GM21526 (cell line): Measurements from ENCODE around the gene IFNGR2.
A peak's percentile ranks its signal among the peaks of the same experiment; 100 is the strongest.
"Not testable (repeated sequence)": the region's sequence is repeated elsewhere in the genome, so short reads cannot be mapped to it uniquely, and the experiment has no call there.

ENCODE experiments used
- ATAC-seq: cut with Tn5 transposase; IDR thresholded peaks from one replicate; pipeline ENCODE4 v1.9.1; 2021; ENCODE audit warnings: moderate library complexity; ENCODE audit not compliant: unreplicated experiment, low FRiP score

Gene IFNGR2

DNA sequence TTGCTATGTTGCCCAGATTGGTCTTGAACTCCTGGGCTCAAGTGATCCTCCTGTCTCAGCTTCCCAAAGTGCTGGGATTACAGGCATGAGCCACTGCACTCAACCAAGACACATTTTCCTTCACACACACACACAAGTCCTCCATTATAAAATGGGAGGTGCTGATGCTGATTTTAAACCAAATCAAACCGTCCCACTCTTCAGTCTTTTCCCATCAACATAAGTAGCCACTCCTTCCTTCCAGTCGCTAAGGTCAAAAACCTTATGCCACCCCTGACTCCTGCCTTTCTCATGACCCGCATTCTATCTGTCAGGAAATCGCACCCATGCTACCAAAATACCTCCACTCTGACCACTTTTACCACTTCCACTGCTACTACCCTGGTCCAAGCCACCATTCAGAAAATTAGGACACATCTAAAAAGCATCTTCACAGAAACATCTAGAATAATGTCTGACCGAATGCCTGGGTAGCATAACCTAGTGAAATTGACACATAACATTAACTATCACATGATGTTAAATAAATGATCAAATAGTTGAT lies 28.0 kb upstream of the IFNGR2 start:
- ATAC-seq, result no peak

DNA sequence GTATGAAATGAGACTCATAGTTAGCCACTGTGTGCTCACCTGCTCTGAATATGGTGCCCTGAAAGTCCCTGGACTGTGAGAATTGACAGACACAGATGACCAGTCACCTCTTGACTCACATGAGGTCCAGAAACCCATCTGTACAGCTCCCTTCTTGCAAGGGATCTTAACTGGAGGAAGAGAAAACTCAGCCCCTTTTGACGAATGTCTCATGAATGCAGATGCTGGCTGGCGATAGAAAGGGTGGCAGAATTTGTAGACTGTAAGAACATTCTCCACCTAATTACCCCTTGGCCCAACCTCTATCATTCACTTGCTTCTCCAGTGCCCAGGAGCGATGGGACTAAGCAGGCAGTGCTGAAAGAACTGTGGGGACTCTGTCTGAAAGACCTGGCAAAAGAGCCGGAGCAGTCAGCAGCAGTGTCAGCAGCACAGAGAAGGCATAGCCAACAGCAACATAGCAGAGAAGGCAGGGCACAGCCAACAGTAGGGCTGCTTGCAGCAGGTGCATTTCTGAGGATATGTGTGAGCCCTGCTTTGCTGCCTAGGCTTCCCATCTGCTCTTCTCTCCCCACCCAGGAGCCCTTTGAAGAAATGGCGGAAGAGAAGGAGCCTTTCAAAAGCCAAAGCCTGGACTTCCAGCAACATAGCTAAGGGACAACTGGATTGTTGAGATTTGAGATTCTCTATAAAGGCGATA lies 25.8 kb upstream of the IFNGR2 start:
- ATAC-seq, result no peak

DNA sequence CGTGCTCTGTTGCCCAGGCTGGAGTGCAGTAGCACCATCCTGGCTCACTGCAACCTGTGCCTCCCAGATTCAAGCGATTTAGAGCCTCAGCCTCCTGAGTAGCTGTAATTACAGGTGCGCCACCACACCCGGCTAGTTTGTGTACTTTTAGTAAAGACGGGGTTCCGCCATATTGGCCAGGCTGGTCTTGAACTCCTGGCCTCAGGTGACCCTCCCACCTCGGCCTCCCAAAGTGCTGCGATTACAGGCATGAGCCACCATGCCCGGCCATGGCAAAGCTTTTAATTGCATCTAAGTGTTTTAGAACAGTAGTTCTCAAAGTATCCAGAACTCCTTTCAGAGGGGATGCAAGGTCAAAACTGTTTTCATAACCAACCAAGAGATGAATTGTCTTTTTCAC lies 25.1 kb upstream of the IFNGR2 start:
- no peak for ATAC-seq

DNA sequence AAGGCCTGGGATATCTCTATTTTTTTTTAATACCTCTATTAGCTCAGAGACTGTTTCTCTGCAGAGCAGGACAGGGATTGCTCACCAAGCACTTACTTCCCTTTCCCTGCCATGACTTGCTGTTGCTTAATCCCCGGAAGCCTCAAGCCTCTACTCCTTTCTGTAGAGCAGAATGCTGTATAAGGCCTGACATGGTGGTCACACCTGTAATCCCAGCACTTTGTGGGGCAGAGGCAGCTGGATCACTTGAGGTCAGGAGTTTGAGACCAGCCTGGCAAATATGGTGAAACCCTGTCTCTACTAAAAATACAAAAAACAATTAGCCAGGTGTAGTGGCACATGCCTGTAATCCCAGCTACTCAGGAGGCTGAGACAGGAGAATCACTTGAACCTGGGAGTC lies 23.3 kb upstream of the IFNGR2 start:
- ATAC-seq, result not testable (repeated sequence)

DNA sequence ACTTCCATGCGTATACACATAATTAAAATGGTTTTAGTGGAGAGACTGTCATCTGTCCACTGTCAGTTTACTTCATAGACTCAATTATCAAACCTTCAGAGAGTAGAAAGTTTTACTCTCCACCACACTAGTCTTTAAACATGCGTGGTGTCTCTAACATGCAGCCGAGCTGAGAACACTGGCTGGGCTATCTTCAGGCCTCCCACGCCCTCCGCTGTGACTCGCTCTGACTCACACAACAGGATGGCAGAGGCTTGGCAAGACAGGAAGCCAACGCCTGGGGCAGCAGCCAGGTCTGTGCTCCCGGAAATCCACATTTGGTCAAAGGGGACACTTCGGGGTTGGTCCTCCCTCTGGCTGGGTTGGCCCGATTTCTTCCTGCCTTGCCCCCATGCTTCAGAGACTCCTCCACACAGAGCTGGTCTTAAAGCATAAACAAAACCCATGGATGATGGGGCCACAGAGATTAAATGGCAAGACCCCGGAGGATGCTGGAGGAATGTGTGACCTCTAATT lies 22.7 kb upstream of the IFNGR2 start:
- ATAC-seq, result peak; percentile 48

DNA sequence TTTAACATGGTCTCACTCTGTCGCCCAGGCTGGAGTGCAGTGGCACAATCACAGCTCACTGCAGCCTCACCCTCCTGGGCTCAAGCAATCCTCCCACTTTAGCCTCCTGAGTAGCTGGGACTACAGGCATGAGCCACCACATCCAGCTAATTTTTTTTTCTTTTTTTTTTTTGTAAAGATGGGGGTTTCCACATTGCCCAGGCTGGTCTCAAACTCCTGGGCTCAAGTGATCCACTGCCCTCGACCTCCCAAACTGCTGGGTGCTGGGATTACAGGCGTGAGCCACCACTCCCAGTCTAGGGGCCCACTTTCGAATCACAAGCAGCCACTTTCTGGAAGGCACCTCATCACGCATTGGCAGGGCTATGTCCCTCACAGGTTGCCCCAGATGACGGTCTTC lies 21.8 kb upstream of the IFNGR2 start:
- not testable (repeated sequence) for ATAC-seq

DNA sequence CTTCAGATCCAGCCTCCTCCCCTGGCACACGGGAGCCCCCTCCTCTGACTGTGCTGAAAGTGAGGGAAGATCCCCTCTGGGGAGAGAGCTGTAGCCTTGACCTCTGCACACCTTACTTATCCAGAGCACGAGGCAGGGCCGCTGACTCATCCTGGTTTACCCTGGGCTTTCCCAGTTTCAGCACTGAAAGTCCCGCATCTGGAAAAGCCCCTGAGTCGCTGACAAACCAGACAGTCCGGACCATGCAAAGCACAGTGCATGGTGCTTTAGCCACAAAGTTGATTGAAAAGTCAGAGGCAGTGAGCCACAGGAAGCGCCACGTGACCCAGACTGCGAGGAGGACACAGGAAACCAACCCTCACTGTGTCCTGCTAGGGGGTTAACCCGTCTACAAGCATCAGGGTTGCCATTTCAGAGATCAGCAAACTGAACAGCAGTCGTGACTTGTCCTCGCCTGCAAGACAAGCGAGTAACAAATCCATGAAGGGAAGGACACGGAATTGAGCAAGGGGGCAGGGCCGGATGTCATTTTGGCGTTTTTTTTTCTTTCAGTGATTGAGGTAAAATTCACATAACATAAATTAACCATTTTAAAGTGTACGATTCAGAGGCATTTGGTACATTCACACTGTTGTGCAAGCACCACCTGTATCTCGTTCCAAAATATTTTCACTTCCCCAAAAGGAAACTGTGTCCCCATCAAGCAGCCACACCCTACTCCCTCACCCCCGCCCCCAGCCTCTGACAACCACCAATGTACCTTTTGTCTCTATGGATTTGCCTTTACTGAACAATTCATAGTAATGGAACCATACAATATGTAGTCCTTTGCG lies 19.9 kb upstream of the IFNGR2 start:
- ATAC-seq, result peak; percentile 63

DNA sequence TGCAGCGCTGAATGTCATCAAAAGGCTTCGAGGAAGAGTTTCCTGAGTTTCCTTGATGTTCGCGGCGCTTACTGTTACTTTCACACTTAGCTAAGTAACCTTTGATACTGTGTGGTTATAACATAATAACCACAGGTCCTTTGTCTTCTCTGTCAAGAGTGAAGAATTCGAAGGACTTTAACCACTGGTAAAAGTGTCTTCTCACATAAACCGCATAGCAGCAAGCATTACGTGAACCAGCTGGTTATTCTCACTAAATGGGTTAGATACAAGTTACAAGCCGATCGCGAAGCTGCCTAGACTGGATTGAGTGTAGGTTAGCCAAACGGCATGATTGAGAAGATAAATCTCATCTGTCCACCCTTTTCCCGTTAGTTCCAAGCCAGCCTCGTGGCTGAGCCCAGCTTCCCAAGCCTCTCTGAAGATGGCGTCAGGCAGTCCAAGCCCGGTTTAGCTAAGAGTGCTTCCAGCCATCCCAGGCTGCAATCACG lies 18.3 kb upstream of the IFNGR2 start:
- no peak for ATAC-seq

DNA sequence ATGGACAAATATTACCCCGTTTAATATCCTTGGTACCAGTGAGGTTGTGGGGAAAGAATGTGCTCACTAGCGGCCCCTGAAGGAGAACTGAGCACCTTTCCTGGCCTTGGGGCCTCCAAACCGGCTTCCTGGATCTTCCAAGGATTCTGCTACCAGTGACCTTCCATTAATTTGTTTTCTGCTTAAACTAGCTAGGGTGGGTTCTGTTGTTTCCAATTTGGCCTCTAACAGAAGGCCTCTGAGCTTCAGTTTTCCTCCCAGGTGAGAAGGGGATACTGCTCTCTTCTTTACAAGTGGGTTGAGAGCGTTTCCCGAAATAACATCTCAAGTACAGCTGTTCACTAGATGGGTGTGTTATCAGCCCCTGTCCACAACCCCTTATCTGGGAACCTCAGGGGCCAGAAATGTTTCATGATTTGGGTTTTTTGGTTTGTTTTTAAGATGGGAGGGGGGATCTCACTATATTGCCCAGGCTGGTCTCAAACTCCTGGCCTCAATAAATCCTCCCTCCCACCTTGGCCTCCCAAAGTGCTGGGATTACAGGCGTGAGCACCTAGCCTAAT lies 16.9 kb upstream of the IFNGR2 start:
- ATAC-seq, result no peak

DNA sequence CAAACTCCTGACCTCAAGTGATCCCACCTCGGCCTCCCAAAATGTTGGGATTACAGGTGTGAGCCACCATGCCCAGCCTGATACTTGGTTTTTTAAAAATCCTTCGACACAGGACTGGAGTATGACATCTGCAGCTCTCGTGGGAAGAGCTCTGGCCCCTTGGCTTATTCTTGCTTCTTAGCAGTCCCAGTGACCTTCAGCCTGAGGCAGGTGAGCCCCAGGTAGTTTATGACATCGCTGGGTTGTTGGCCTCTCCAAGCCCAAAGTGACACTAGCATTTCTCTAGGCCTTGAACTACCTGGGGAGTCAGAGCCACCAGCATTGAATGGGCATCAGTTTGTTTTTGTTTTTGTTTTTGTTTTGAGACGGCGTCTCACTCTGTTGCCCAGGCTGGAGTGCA lies 15.9 kb upstream of the IFNGR2 start:
- no peak for ATAC-seq

DNA sequence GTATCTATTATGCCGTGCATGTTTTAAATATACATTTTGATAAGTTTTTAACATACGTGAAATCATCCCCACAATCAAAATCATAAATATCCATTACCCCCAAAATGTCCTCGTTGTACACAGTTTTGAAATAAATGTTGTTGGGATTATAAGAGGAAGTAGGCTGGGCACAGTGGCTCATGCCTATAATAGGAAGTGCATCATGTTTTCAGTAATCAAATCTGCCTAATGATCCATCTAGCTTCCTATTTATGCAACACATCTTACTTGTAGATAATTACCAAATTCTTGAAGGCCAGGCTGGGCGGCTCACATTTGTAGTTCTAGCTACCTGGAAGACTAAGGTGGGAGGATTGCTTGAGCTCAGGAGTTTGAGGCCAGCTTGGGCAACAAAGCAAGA lies 15.0 kb upstream of the IFNGR2 start:
- ATAC-seq, result no peak

DNA sequence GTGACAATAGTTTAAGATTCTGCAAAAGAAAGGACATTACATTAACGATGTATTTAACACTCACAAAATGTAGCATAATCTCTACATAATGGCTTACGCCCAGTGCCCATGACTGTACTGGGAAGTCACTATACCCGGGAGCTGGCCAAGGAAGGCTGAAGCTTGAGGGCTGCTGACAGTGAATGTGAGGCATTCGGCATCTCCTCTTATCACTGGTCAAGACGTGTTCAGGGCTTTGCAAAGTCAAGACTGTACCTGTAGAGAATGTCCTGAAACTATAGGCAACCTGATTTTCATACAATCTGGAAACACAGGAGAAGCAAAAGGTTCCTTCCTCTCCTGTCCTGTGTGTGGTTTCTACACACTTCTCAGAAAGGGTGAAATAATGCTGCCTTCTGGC lies 12.7 kb upstream of the IFNGR2 start:
- ATAC-seq, result no peak

DNA sequence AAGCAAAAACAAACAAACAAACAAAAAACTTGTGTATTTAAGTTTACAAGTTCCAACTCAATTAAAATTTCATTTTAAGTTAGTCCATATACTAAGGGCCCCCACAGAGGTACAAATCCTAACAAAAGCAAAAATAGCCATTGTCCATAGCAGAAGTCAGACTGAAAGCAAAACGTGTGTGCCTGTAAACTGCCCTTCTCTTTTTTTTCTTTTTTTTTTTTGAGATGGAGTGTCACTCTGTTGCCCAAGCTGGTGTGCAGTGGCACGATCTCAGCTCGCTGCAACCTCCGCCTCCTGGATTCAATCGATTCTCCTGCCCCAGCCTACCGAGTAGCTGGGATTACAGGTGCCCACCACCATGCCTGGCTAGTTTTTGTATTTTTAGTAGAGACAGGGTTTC lies 11.6 kb upstream of the IFNGR2 start:
- ATAC-seq, result no peak

DNA sequence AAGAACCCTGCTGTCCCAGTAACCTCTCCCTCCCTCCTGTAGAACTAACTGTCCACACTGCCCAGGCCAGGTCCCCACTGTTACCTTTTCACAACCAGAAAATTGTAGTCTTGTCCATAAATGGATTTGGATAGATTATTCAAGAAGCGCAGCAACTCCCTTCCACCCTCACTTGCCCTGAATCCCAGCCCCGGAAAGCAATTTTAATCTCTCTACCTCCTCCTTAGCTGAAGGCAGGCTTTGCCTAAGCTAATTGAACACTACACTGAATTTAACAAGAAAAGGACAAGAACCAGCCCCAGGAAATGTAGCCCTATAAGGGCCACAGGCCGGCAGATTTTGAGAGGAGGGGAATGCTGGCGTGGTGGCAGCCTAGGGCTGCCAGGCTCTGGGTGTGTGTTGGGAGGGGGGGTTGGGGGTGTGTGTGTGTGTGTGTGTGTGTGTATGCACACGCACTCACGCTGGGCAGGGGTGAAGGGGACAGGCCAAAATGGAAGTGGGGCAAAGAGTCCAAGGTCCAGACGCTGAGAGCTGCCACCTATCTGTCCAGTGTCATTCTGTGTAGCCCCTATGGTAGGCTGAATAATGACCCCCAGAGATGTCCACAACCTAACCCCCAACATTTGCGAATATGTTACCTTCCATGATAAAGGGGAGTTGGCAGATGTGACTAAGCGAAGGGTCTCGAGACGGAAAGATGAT lies 10.8 kb upstream of the IFNGR2 start:
- no peak for ATAC-seq

DNA sequence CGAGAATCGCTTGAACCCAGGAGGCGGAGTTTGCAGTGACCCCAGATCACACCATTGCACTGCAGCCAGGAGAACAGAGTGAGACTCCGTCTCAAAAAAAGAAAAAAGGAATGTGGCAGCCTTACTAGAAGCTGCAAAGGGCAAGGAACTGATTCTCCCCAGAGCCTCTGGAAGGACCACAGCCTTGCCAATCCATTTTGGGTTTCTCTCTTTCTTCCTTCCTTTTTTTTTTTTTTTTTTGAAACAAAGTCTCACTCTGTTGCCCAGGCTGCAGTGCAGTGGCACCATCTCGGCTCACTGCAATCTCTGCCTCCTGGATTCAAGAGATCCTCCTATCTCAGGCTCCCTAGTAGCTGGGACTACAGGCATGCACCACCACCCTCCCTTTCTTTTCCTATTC lies 9.9 kb upstream of the IFNGR2 start:
- no peak for ATAC-seq

DNA sequence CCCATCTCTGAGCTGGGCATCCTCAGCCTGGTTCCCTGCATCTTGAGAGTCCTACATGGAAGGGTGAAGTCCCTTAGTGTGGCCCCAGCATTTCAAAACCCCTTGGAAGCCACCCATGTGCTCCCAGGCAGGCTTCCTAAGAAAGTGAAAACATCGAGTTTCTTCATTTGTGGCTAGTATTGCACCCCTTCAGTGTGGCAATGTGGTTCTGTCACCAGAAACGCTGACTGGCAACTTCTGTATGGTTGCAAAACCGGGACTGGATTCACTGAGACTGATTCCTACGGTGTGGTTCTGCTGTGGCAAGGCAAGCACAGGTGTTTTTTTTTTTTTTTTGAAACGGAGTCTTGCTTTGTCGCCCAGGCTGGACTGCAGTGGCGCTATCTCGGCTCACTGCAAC lies 9.0 kb upstream of the IFNGR2 start:
- ATAC-seq, result no peak

DNA sequence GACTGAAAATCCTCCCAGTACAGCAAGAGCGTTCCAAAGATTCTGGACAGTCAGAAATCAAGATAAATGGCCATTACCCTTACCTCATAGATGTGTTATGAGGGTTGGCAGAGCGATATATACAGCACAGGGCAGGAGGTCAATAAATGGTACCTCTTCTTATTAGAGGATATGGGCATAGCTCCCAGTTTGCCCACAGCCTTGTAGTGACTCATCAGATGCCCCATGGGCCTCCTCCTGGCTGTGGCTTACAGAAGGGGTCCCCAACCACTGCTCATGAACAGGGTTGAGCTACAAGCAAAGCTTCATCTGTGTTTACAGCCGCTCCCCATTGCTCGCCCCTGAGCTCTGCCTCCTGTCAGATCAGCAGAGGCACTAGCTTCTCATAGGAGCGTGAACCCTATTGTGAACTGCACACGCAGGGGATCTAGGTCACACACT lies 7.3 kb upstream of the IFNGR2 start:
- no peak for ATAC-seq

DNA sequence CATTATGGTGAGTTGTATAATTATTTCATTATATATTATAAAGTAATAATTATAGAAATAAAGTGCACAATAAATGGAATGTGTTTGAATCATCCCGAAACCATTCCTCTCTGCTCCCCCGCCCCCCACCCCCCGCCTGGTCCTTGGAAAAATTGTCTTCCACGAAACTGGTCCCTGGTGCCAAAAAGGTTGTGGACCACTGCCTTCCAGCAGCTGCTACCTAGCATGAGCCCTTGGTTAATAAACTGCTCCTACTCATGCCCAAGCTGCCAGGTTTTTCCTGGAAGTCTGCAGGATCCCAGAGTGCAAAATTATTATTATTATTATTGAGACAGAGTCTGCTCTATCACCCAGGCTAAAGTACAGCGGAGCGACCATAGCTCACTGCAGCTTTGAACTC lies 6.8 kb upstream of the IFNGR2 start:
- ATAC-seq, result no peak

DNA sequence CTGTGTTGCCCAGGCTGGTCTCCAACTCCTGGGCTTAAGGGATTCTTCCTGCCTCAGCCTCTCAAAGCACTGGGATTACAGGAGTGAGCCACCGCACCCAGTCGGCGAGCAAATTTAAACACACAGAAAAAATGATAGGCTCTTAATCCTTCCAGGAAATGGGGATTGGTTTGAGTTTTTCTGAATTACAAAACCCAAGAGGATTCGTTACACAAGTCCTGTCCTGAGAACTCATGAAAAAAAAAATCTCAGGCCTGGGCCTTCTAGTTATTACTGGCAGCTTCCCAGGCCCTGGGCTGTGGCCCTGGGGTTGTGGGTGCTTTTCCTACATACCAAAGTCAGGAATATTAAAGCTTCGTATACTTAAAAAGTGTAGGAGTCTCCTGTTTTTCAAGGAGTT lies 6.3 kb upstream of the IFNGR2 start:
- ATAC-seq, result no peak

DNA sequence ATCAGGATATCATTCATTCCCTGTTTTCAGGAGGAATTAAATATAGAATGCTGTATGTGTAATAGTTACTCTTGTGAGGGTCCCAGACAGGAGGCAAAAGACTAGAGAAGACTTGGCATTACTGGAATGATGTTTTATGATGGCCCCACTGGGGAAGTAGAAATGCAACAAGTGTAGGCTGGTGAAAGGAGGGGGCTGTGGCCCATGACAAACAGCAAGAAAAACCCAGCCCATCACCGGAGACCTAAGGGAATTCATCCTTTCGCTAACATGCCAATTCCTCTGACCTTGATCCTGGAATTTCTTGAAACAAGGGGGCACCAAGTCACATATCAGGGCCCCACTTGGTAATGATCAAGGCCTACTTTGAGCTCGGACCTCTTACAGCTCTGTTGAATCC lies 5.5 kb upstream of the IFNGR2 start:
- no peak for ATAC-seq

DNA sequence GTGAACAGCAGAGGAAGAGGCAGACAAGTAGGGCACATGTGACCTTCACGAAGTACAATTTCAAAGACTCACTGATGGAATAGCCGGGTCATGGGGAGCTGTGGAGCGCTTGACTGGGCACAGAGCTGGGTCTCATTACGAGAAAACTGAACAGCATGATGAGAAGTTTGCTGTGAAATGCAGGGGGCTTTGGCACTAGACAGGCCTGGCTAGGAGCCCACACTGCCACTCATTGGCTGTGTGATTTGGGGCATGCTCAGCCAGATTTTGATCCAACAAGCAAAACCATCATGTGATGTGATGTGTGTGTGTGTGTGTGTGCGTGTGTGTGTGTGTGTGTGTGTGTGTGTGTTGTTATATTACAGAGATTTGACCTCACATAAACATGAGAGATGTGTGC lies 4.9 kb upstream of the IFNGR2 start:
- ATAC-seq, result no peak
